CD8-positive, alpha-beta memory T cell (primary cell): ENCODE measurements around the gene OVCH1. TPM values are rescaled to one million over a fixed set of nuclear protein-coding genes. Genes with fewer than 3 reads are reported as not detected.

ENCODE experiments used
- CTCF ChIA-PET: fragments of 350-600 bp; sonication (Branson Sonifier 250); formaldehyde crosslinking; loops from one replicate; lab custom pipeline; 2021; ENCODE audit warnings: antibody characterized with exemption; lab: Charles Lee
- POLR2A ChIA-PET: fragments of 350-600 bp; sonication (Branson Sonifier 250); formaldehyde crosslinking; loops from one replicate; lab custom pipeline; 2021; ENCODE audit warnings: antibody characterized with exemption; lab: Charles Lee
- DNase-seq, 5 donors: peaks; one replicate each; pipeline versions ENCODE4 v3.0.0 to v3.0.0-alpha.2; 2020 to 2022; ENCODE audit warnings: mixed read lengths in 1 of 5
- H3K27ac ChIP-seq: one replicate; pipeline ENCODE4 v1.7.0; 2013; ENCODE audit warnings: low read depth, mild to moderate bottlenecking, low read length, moderate library complexity
- H3K27me3 ChIP-seq: 2 replicates; pipeline ENCODE4 v1.7.0; 2013; ENCODE audit warnings: low read length, mild to moderate bottlenecking; ENCODE audit not compliant: insufficient read depth, poor library complexity, severe bottlenecking
- H3K36me3 ChIP-seq: 2 replicates; pipeline ENCODE4 v1.7.0; 2013; ENCODE audit warnings: mild to moderate bottlenecking, low read length, moderate library complexity; ENCODE audit not compliant: insufficient read depth
- H3K4me1 ChIP-seq: 2 replicates; pipeline ENCODE4 v1.7.0; 2013; ENCODE audit warnings: mild to moderate bottlenecking, low read length, moderate library complexity; ENCODE audit not compliant: insufficient read depth
- H3K4me3 ChIP-seq: 2 replicates; pipeline ENCODE4 v1.7.0; 2013; ENCODE audit warnings: mild to moderate bottlenecking, low read length
- H3K9me3 ChIP-seq: 2 replicates; pipeline ENCODE4 v1.7.0; 2013; ENCODE audit warnings: mild to moderate bottlenecking, low read length
- H3K27ac Mint-ChIP-seq, 8 donors: one replicate each; pipeline ENCODE4 v1.8.0; 2020 to 2021; ENCODE audit warnings: mixed read lengths in 8 of 8, mild to moderate bottlenecking in 6 of 8, inconsistent platforms in 3 of 8, moderate library complexity in 3 of 8
- H3K27me3 Mint-ChIP-seq, 2 donors: one replicate each; pipeline ENCODE4 v1.8.0; 2020 to 2021; ENCODE audit warnings: mixed read lengths in 2 of 2, mild to moderate bottlenecking in 1 of 2, moderate library complexity in 1 of 2
- H3K36me3 Mint-ChIP-seq, 3 donors: one replicate each; pipeline ENCODE4 v1.8.0; 2020 to 2021; ENCODE audit warnings: mixed read lengths in 3 of 3, inconsistent platforms in 1 of 3, mild to moderate bottlenecking in 1 of 3
- H3K4me1 Mint-ChIP-seq, 3 donors: one replicate each; pipeline ENCODE4 v1.8.0; 2020 to 2021; ENCODE audit warnings: mixed read lengths in 3 of 3, inconsistent platforms in 1 of 3, mild to moderate bottlenecking in 1 of 3
- H3K4me3 Mint-ChIP-seq, 7 donors: one replicate each; pipeline ENCODE4 v1.8.0; 2020 to 2021; ENCODE audit warnings: mixed read lengths in 7 of 7, mild to moderate bottlenecking in 6 of 7, moderate library complexity in 4 of 7, inconsistent platforms in 2 of 7
- H3K9me3 Mint-ChIP-seq, 5 donors: one replicate each; pipeline ENCODE4 v1.8.0; 2020 to 2022; ENCODE audit warnings: mixed read lengths in 5 of 5, mild to moderate bottlenecking in 3 of 5, moderate library complexity in 2 of 5, inconsistent platforms in 1 of 5
- polyA plus RNA-seq: library from polyadenylated mRNA; unstranded; fragments of 300-500 nt; fragmentation: Illumina TruSeq; gene quantifications from one replicate; pipeline ENCODE4 v1.2.3, GENCODE V29; 2021
- total RNA-seq, 2 experiments: library from RNA; stranded (reverse); gene quantifications; one replicate each; pipeline ENCODE4 v1.2.3, GENCODE V29; 2021

The OVCH1 gene
- total and polyA plus RNA-seq, 3 experiments from 2014 or later, result not detected

DNA sequence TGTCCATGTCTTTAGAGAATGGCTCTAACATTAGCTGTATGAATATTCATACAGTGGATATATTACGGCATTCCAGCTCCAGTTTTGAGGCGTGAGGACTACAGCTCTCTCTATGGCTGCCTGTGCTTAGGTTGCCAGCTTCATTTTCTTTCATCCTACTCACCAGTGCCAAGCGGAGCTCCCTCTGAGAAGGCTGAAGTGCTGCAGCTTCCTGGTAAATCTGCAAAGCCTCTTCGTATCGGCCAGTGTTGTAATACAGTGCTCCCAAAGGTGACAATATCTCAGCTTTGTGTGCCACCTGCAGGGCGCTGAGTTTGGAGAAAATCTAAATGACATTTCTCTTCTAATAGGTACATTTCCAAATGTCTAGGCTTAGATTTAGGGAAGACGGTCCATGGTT, 19.8 kb upstream of the OVCH1 start:
- Histone ChIP-seq H3K9me3 (no peaks in the 10 kb centered on the region), H3K4me1 (no peaks in the 10 kb centered on the region), H3K27me3 (no peaks in the 10 kb centered on the region), H3K4me3 (no peak overlapping the region), H3K27ac (no peak overlapping the region), H3K36me3 (no peaks in the 10 kb centered on the region)
- Mint-ChIP-seq H3K4me3 (no peak overlapping the region), H3K27ac (no peak overlapping the region), H3K36me3 (no peaks in the 10 kb centered on the region), H3K4me1 (no peaks in the 10 kb centered on the region), H3K9me3 (no peaks in the 10 kb centered on the region), H3K27me3 (peaks cover 4 to 25% of the 10 kb centered on the region in 2 donors)
- no peak for DNase-seq
- POLR2A ChIA-PET, result no interaction called here
- CTCF ChIA-PET, result interaction anchor here (0.9 to 1.3 kb wide), 2 partner anchors 11 to 1283 kb away, joined by 3 to 7 read pairs; no protein-coding TSS in a partner anchor

DNA sequence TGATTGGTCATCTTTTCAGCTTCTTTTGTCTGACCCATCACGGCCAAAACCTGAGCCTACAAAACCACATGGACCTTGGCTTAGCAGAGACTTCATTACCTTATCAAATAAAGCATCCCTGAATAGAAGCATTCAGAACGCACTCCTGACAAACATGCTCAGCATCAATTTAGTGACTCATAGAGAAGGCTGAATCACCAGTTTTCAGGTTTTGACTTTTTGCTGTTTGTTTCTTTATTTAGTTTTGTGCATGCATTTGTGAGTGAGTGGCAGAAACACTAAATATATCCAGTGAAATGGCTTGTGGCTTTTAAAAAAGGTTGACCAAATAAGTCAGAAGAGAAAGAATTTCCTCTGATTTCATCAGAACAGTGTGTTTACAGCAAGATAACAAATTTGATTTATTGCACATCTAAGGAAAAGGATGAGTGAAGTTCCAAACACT, 19.0 kb upstream of the OVCH1 start:
- H3K9me3 ChIP-seq, result no peaks in the 10 kb centered on the region
- CTCF ChIA-PET, result interaction anchor here (0.9 to 1.3 kb wide), 2 partner anchors 11 to 1284 kb away, joined by 3 to 7 read pairs; no protein-coding TSS in a partner anchor

DNA sequence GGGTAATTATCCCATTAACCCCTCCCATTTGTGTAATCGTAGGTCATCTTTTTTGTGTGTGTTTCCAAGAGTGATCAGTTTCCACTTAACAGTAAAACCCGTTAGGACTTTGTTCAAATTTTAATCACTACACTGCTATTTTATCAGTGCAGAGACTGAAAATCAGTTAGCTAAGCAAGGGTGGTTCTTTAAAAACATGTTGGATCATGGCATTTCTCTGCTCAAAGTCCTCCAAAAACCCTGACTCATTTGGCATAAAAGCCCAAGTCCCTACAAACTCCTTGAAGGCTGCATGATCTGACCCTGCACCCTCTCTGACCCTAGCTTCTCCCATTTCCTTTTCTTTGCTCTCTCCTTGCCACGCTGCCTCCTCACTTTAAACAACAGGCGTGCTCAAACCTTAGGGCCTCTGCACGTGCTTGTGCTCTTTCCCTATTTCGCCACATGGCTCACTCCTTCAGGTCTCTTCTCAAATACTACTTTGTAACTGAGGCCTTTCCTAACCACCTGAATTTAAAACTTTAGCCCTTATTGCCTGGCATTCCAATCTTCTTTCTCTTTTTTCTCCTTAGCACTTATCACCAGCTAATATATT, 13.2 kb upstream of the OVCH1 start:
- no peak overlapping the region for H3K4me3 ChIP-seq
- CTCF ChIA-PET, result no interaction called here
- H3K9me3 ChIP-seq, result no peaks in the 10 kb centered on the region
- H3K27ac ChIP-seq, result no peak overlapping the region
- no peaks in the 10 kb centered on the region for H3K9me3 Mint-ChIP-seq
- no peaks in the 10 kb centered on the region for H3K36me3 Mint-ChIP-seq
- no peaks in the 10 kb centered on the region for H3K4me1 Mint-ChIP-seq
- no peak overlapping the region for H3K4me3 Mint-ChIP-seq
- no peaks in the 10 kb centered on the region for H3K4me1 ChIP-seq
- POLR2A ChIA-PET, result no interaction called here
- H3K27me3 Mint-ChIP-seq, result peaks cover 6 to 48% of the 10 kb centered on the region in 2 donors
- H3K27ac Mint-ChIP-seq, result no peak overlapping the region
- peaks cover 5% of the 10 kb centered on the region for H3K27me3 ChIP-seq
- H3K36me3 ChIP-seq, result no peaks in the 10 kb centered on the region
- DNase-seq, result no peak

More for the DNA sequence above, 19.0 kb upstream of the OVCH1 start:
- Histone ChIP-seq H3K4me3 (no peak overlapping the region), H3K27ac (no peak overlapping the region), H3K27me3 (no peaks in the 10 kb centered on the region), H3K36me3 (no peaks in the 10 kb centered on the region), H3K4me1 (no peaks in the 10 kb centered on the region)
- POLR2A ChIA-PET, result no interaction called here
- Mint-ChIP-seq H3K4me3 (no peak overlapping the region), H3K36me3 (no peaks in the 10 kb centered on the region), H3K4me1 (no peaks in the 10 kb centered on the region), H3K27me3 (peaks cover 4 to 25% of the 10 kb centered on the region in 2 donors), H3K9me3 (no peaks in the 10 kb centered on the region), H3K27ac (no peak overlapping the region)
- no peak for DNase-seq

DNA sequence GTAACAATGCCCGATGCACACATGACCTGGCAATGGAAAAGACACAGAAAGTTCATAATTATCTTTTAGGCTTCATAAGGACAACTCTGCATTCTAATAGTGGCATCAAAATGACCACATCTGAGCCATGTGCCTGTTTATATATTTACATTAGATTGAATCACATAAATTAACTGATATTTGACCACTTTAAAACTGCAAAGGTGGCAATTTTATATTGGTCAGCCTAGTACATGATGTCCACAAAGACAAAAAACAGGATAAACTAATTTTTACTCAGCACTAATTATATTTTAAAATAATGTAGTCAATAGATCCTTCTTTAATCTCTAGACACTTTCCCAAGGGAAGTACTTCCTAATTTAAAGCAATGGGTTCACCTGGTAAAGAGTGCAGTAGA, 12.0 kb upstream of the OVCH1 start:
- no peaks in the 10 kb centered on the region for H3K4me1 Mint-ChIP-seq
- Histone ChIP-seq H3K27ac (no peak overlapping the region), H3K4me3 (no peak overlapping the region), H3K4me1 (no peaks in the 10 kb centered on the region), H3K36me3 (no peaks in the 10 kb centered on the region), H3K9me3 (no peaks in the 10 kb centered on the region), H3K27me3 (peaks cover 5% of the 10 kb centered on the region)
- H3K27me3 Mint-ChIP-seq, result peaks cover 6 to 36% of the 10 kb centered on the region in 2 donors
- ChIA-PET CTCF (no interaction called here), POLR2A (no interaction called here)
- H3K27ac Mint-ChIP-seq, result no peak overlapping the region
- H3K4me3 Mint-ChIP-seq, result no peak overlapping the region
- DNase-seq, result no peak
- no peaks in the 10 kb centered on the region for H3K9me3 Mint-ChIP-seq
- no peaks in the 10 kb centered on the region for H3K36me3 Mint-ChIP-seq

DNA sequence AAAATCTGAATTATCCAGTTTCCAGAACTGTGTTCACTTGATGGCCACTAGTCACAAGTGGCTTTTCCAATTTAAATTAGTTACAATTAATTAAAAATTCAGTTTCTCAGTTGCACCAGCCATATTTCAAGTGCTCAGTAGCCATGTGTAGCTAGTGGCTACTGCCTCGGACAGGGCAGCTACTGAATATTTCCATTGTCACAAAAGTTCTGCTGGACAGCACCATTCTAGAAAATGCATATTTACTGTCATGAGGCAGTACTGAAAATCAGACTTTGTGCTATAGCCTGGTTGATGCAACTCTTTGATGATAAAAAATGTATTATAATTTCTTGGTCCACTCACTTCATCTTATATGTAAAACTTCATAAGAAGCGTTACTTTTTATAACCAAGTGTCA, 11.5 kb upstream of the OVCH1 start:
- no peaks in the 10 kb centered on the region for H3K9me3 Mint-ChIP-seq
- no peaks in the 10 kb centered on the region for H3K4me1 Mint-ChIP-seq
- no peaks in the 10 kb centered on the region for H3K9me3 ChIP-seq
- H3K27me3 Mint-ChIP-seq, result peaks cover 6 to 32% of the 10 kb centered on the region in 2 donors
- no peaks in the 10 kb centered on the region for H3K36me3 ChIP-seq
- ChIA-PET POLR2A (no interaction called here), CTCF (no interaction called here)
- no peaks in the 10 kb centered on the region for H3K4me1 ChIP-seq
- no peak for DNase-seq
- no peak overlapping the region for H3K4me3 ChIP-seq
- no peaks in the 10 kb centered on the region for H3K36me3 Mint-ChIP-seq
- H3K27ac Mint-ChIP-seq, result no peak overlapping the region
- H3K27ac ChIP-seq, result no peak overlapping the region
- no peak overlapping the region for H3K4me3 Mint-ChIP-seq
- peaks cover 5% of the 10 kb centered on the region for H3K27me3 ChIP-seq

DNA sequence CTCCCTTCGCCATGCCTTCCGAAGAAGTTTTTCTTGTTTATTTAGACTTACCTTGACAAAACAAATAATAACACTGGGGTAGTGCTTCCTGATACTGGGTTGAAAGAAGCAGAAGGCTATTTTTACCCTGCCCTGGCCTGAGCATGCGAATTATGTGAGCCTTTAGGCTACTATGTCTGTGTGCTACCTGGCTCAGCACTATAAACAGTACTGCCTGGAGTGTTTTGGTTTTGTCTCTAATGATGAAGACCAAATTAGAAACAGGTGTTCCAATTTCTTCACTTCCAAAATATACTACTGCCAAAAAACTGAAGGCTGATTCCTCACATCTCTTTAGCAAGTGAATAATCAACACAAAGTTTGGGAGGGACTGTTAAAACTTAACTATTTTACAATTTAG, 7.6 kb upstream of the OVCH1 start:
- no peak for DNase-seq
- CTCF ChIA-PET, result interaction anchor here (1.7 kb wide), 1 partner anchor 12 kb away, joined by 7 read pairs; no protein-coding TSS in a partner anchor
- POLR2A ChIA-PET, result no interaction called here

DNA sequence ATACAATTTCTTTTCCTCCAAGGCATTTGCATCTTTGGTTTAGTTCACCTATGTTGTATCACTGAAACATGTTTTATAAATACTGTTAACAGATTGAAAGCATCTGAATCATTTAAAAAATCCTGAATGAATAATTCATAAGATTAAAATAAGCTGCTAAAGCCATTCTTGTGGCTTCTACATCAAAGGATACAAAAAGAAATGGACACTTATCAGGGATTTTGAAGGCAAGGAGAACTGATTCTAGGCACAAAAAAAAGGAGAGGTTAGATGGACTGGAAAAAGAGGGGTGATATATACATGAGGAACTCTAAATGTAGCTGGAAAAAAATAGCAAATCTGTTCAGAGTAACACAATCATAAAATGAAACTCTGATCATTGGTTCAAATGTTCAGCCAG, 5.8 kb upstream of the OVCH1 start:
- no peaks in the 10 kb centered on the region for H3K4me1 ChIP-seq
- POLR2A ChIA-PET, result no interaction called here
- H3K4me3 Mint-ChIP-seq, result no peak overlapping the region

More for the DNA sequence above, 7.6 kb upstream of the OVCH1 start:
- no peak overlapping the region for H3K27ac ChIP-seq
- H3K4me3 ChIP-seq, result no peak overlapping the region
- Mint-ChIP-seq H3K27me3 (peaks cover 6 to 29% of the 10 kb centered on the region in 2 donors), H3K36me3 (no peaks in the 10 kb centered on the region), H3K27ac (no peak overlapping the region), H3K4me3 (no peak overlapping the region), H3K4me1 (no peaks in the 10 kb centered on the region), H3K9me3 (no peaks in the 10 kb centered on the region)
- H3K27me3 ChIP-seq, result peaks cover 5% of the 10 kb centered on the region
- H3K9me3 ChIP-seq, result no peaks in the 10 kb centered on the region
- H3K36me3 ChIP-seq, result no peaks in the 10 kb centered on the region
- H3K4me1 ChIP-seq, result no peaks in the 10 kb centered on the region

DNA sequence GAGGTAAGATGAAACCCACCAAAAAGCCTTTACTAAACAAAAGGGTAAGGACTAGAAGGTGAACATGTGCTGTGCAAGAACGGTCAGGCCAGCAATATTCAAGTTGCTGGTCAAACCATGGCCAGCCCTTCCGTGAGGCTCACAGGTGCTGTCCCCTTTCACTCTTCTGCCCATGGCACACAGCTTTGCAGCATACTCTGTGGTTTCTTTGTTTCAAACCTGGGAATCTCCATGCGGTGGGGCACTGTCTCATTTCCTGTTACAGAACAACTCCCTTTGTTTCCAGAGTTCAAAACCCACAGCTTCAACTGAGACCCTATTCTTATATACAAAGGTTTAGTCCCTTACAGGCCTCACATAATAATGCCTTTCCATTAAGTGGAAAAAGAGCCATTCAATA, 1.7 kb upstream of the OVCH1 start:
- H3K27ac ChIP-seq, result no peak overlapping the region
- Mint-ChIP-seq H3K27ac (no peak overlapping the region), H3K4me1 (no peaks in the 10 kb centered on the region), H3K27me3 (peaks cover 6 to 19% of the 10 kb centered on the region in 2 donors), H3K9me3 (no peaks in the 10 kb centered on the region), H3K4me3 (no peak overlapping the region), H3K36me3 (no peaks in the 10 kb centered on the region)
- no peak overlapping the region for H3K4me3 ChIP-seq
- no peaks in the 10 kb centered on the region for H3K9me3 ChIP-seq
- POLR2A ChIA-PET, result no interaction called here
- CTCF ChIA-PET, result no interaction called here
- H3K36me3 ChIP-seq, result no peaks in the 10 kb centered on the region
- H3K4me1 ChIP-seq, result no peaks in the 10 kb centered on the region
- no peaks in the 10 kb centered on the region for H3K27me3 ChIP-seq
- no peak for DNase-seq

More for the DNA sequence above, 5.8 kb upstream of the OVCH1 start:
- Mint-ChIP-seq H3K27ac (no peak overlapping the region), H3K9me3 (no peaks in the 10 kb centered on the region), H3K36me3 (no peaks in the 10 kb centered on the region), H3K27me3 (peaks cover 8 to 28% of the 10 kb centered on the region in 2 donors), H3K4me1 (no peaks in the 10 kb centered on the region)
- CTCF ChIA-PET, result interaction anchor here (0.7 kb wide), 1 partner anchor 17 kb away, joined by 3 read pairs; no protein-coding TSS in a partner anchor
- no peak for DNase-seq
- Histone ChIP-seq H3K9me3 (no peaks in the 10 kb centered on the region), H3K27ac (no peak overlapping the region), H3K4me3 (no peak overlapping the region), H3K27me3 (peaks cover 5% of the 10 kb centered on the region), H3K36me3 (no peaks in the 10 kb centered on the region)
